ENCODE data around the gene EPB41.
"Not testable (repeated sequence)": the region's sequence is repeated elsewhere in the genome, so short reads cannot be mapped to it uniquely, and the experiment has no call there.

Gene EPB41

GRCh38 chr1:29117381-29117780 lies 203.0 kb downstream of the EPB41 start:
- DNase-seq = no peak

- no peak for DNase-seq
Measured at GRCh38 chr1:29119121-29119929, 205.0 kb downstream of the EPB41 start.

- no peak for DNase-seq
Measured at GRCh38 chr1:29120367-29120766, 206.0 kb downstream of the EPB41 start.

GRCh38 chr1:29120947-29121485 lies 206.6 kb downstream of the EPB41 start:
- DNase-seq = peak; percentile 66

- peak; percentile 6 for DNase-seq
Measured at GRCh38 chr1:29121516-29121935, 207.2 kb downstream of the EPB41 start.

GRCh38 chr1:29121936-29122681 lies 207.7 kb downstream of the EPB41 start:
- peak; percentile 7 for DNase-seq

- no peak for DNase-seq
Measured at GRCh38 chr1:29122682-29123052, 208.3 kb downstream of the EPB41 start.

GRCh38 chr1:29123053-29123886 lies 208.9 kb downstream of the EPB41 start:
- DNase-seq = peak; percentile 17

- DNase-seq = no peak
Measured at GRCh38 chr1:29123887-29124365, 209.6 kb downstream of the EPB41 start, which contains the start of gene TMEM200B. Gene TMEM200B (minus strand): TSS chr1:29123903. CDS start chr1:29121828, 2,075 bp downstream.

GRCh38 chr1:29124366-29125236 lies 210.2 kb downstream of the EPB41 start:
- peak; percentile 50 for DNase-seq

- no peak for DNase-seq
Measured at GRCh38 chr1:29125237-29125641, 210.9 kb downstream of the EPB41 start.

- no peak for DNase-seq
Measured at GRCh38 chr1:29125788-29126187, 211.4 kb downstream of the EPB41 start.

GRCh38 chr1:29126198-29126597 lies 211.8 kb downstream of the EPB41 start:
- no peak for DNase-seq

GRCh38 chr1:29128739-29129138 lies 214.4 kb downstream of the EPB41 start:
- DNase-seq = no peak

GRCh38 chr1:29129916-29130315 lies 215.5 kb downstream of the EPB41 start:
- no peak for DNase-seq

- not testable (repeated sequence) for DNase-seq
Measured at GRCh38 chr1:29131056-29131455, 216.7 kb downstream of the EPB41 start.

- no peak for DNase-seq
Measured at GRCh38 chr1:29133861-29134694, 219.7 kb downstream of the EPB41 start.

- no peak for DNase-seq
Measured at GRCh38 chr1:29134695-29135028, 220.3 kb downstream of the EPB41 start.

GRCh38 chr1:29136391-29136915 lies 222.1 kb downstream of the EPB41 start:
- DNase-seq = no peak

- DNase-seq = no peak
Measured at GRCh38 chr1:29142714-29143113, 228.3 kb downstream of the EPB41 start.

- no peak for DNase-seq
Measured at GRCh38 chr1:29144178-29144577, 229.8 kb downstream of the EPB41 start.

Data from CD4-positive, alpha-beta T cell treated with Interleukin-17A for 1 hour (primary cell).